ENCODE results near the gene IGF2BP3. TPM values are rescaled to one million over a fixed set of nuclear protein-coding genes. Genes with fewer than 3 reads are reported as not detected.

IGF2BP3 gene
- total RNA-seq, 2 donors from 2014 or later: 0.24 to 1.2 TPM

DNA sequence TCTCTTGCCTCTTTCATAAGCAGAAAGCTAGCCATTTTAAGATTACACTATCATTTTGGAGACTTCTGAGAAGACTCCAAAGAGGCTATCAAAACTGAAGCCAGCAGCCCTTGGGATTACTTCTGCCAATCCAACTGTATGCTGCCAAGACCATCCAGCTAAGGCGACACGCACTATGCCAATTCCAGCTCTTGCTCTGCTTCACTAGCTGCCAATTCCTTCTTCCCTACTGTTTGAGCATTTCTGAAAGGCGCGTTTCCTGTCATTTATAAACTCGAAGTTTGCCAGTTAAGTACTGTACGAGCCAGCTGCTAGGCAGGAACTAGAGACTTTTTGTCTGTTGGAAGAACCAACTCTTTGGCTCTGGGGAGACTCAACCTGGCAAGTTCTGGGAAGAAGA is 134.7 kb downstream of the IGF2BP3 start:
- no peak for DNase-seq
- H3K9me3 ChIP-seq: no peaks in the 10 kb centered on the region
- H3K27ac ChIP-seq: no peak overlapping the region
- H3K27me3 ChIP-seq: no peaks in the 10 kb centered on the region
- TF ChIP-seq, protein P1, sequence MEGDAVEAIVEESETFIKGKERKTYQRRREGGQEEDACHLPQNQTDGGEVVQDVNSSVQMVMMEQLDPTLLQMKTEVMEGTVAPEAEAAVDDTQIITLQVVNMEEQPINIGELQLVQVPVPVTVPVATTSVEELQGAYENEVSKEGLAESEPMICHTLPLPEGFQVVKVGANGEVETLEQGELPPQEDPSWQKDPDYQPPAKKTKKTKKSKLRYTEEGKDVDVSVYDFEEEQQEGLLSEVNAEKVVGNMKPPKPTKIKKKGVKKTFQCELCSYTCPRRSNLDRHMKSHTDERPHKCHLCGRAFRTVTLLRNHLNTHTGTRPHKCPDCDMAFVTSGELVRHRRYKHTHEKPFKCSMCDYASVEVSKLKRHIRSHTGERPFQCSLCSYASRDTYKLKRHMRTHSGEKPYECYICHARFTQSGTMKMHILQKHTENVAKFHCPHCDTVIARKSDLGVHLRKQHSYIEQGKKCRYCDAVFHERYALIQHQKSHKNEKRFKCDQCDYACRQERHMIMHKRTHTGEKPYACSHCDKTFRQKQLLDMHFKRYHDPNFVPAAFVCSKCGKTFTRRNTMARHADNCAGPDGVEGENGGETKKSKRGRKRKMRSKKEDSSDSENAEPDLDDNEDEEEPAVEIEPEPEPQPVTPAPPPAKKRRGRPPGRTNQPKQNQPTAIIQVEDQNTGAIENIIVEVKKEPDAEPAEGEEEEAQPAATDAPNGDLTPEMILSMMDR (IDR thresholded peaks at IDR 0.05): no peak
- intact Hi-C loops (cut with DNase I): no loop called here
- no peak overlapping the region for H3K4me3 ChIP-seq
- no peaks in the 10 kb centered on the region for H3K36me3 ChIP-seq
- no peak overlapping the region for H3K9ac ChIP-seq (ENCODE audit: low read depth in 2 of 2, low read length in 2 of 2)
- H3K4me1 ChIP-seq: no peaks in the 10 kb centered on the region

DNA sequence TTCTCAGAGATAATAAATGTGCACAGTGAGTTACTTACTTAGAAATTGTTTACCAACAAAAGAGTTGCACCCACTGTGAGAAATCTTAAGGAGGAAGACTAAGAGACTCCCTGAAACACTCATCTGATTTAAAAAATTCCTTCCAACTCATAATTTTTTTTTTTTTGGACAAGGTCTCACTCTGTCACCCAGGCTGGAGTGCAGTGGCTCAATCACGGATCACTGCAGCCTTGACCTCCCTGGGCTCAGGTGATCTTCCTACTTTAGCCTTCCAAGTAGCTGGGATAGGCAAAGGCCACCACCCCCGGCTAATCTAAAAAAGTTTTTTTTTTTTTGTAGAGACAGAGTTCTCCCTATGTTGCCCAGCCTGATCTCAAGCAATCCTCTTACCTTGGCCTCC is 135.2 kb downstream of the IGF2BP3 start:
- TF ChIP-seq, protein P1 (IDR thresholded peaks at IDR 0.05): no peak
- Histone ChIP-seq H3K4me1 (no peaks in the 10 kb centered on the region), H3K27ac (no peak overlapping the region), H3K9ac (ENCODE audit: low read depth in 2 of 2, low read length in 2 of 2) (no peak overlapping the region), H3K36me3 (no peaks in the 10 kb centered on the region), H3K9me3 (no peaks in the 10 kb centered on the region), H3K27me3 (no peaks in the 10 kb centered on the region), H3K4me3 (no peak overlapping the region)
- intact Hi-C loops (cut with DNase I): no loop called here
- DNase-seq: no peak

DNA sequence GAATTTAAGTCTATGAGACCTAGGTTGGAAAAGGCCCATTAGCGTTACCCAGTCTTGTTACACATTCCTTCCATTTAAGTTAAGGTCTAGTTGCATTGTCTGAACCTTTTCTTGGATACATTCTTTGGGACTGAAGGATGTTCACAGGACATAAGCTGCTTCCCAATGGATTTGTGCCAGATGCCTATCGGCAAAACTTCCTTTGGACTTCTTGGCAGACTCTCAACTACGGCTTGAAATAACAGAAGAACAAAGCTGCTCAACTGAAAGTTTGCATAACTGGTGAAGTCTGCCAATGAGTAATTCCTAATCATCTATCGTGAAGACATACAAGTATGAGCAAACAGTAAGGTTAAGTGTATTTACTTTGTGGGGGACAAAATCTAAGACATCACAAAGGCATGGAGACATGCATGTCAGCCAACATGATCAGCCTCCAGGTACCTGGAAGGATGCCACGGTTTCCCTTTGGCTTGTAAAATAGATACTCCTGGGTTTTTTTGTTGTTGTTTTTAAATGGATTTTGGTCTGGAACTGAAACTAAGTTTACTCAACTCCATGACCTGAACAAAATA is 135.7 kb downstream of the IGF2BP3 start:
- H3K27me3 ChIP-seq: no peaks in the 10 kb centered on the region
- intact Hi-C loops (cut with DNase I): no loop called here
- TF ChIP-seq, protein P1 (IDR thresholded peaks at IDR 0.05): no peak
- H3K27ac ChIP-seq: no peak overlapping the region
- no peaks in the 10 kb centered on the region for H3K36me3 ChIP-seq
- H3K4me1 ChIP-seq: no peaks in the 10 kb centered on the region
- H3K9ac ChIP-seq (ENCODE audit: low read depth in 2 of 2, low read length in 2 of 2): no peak overlapping the region
- no peaks in the 10 kb centered on the region for H3K9me3 ChIP-seq
- DNase-seq: peak; percentile 45
- H3K4me3 ChIP-seq: no peak overlapping the region

DNA sequence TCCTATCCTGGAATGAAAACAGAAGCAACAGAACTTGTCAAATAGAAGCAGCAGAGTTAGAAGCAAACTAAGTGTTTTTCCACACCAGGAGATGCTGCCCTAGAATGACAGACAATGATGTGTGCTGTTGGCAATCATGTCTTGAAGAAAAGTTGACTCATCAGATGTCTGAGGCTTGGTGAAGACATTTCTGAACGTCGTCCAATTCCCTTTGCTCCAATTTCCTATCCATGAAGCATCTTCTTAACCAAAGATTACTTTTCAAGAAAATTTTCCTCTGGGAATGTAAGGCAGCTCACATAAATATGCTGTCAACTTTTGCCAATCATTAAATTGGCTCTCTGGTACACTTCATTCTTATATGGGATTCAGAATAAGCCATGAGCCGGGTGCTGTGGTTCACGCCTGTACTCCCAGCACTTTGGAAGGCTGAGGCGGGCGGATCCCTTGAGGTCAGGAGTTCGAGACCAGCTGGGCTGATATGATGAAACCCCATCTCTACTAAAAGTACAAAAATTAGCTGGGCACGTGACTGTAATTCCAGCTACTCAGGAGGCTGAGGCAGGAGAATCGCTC is 136.5 kb downstream of the IGF2BP3 start:
- TF ChIP-seq, protein P1 (IDR thresholded peaks at IDR 0.05): no peak
- no peak overlapping the region for H3K4me3 ChIP-seq
- H3K27me3 ChIP-seq: no peaks in the 10 kb centered on the region
- H3K4me1 ChIP-seq: no peaks in the 10 kb centered on the region
- H3K9me3 ChIP-seq: no peaks in the 10 kb centered on the region
- no peak for DNase-seq
- no peak overlapping the region for H3K27ac ChIP-seq
- H3K9ac ChIP-seq (ENCODE audit: low read depth in 2 of 2, low read length in 2 of 2): no peak overlapping the region
- intact Hi-C loops (cut with DNase I): no loop called here
- no peaks in the 10 kb centered on the region for H3K36me3 ChIP-seq

DNA sequence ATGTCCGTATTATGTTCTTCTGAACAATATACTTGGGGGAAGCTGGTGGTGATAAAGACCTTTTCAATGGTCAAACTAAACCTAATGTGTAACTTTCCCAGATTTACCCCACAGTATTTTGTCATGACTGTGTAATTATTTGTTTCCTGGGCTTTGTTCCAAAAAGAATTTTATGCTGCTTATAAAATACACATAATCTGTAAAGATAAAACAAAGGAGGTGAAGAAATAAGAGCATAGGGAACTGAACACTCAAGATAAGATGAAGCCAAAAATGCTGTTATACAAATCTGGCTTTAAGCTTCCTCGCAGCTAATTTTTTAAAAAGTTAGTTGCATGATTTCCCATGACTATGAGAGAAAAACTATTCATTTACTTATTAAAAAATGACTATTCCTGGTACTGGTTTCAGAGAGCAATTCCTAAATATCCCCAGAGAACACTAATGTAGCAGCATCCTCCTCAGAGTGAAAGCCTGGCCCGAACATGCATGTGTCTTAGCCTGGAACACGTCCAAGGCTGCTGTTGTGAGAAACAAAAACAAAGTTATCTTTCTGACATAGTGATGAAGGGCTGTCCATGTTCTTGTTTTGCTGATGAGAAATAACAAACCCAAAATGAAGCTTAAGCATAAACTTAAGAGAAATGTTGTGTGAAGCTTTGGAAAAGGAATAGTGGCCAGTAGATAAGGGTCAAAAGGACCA is 137.2 kb downstream of the IGF2BP3 start:
- Histone ChIP-seq H3K27ac (no peak overlapping the region), H3K36me3 (no peaks in the 10 kb centered on the region), H3K4me1 (no peaks in the 10 kb centered on the region), H3K9me3 (no peaks in the 10 kb centered on the region), H3K27me3 (no peaks in the 10 kb centered on the region), H3K4me3 (no peak overlapping the region), H3K9ac (ENCODE audit: low read depth in 2 of 2, low read length in 2 of 2) (no peak overlapping the region)
- DNase-seq: no peak
- TF ChIP-seq, protein P1 (IDR thresholded peaks at IDR 0.05): no peak
- intact Hi-C loops (cut with DNase I): no loop called here
